Neural cell (in vitro differentiated cells): ENCODE measurements around the gene CGGBP1.

Experiments
- EZH2 ChIP-seq: fragments of 200-600, 300-800 bp; shearing (Covaris generic), sonication (generic); IDR thresholded peaks from 2 replicates; pipeline ENCODE4 v1.6.1; 2014; ENCODE audit warnings: antibody characterized with exemption, low read length, borderline replicate concordance, mild to moderate bottlenecking; ENCODE audit not compliant: insufficient read depth, poor library complexity, severe bottlenecking
- RAD21 ChIP-seq: fragments of 450-650 bp; conservative IDR thresholded peaks from 2 replicates; pipeline ENCODE4 v1.6.1; 2014; ENCODE audit warnings: antibody characterized with exemption, mild to moderate bottlenecking, moderate library complexity
- REST ChIP-seq: IDR thresholded peaks from 2 replicates; pipeline ENCODE4 v1.6.1; 2012; ENCODE audit warnings: borderline replicate concordance
- TF ChIP-seq, protein P1 (sequence below): fragments of 450-650 bp; IDR thresholded peaks from 2 replicates; pipeline ENCODE4 v1.5.1; 2014; ENCODE audit warnings: antibody characterized with exemption, mild to moderate bottlenecking, moderate library complexity; ENCODE audit not compliant: poor library complexity, severe bottlenecking

GRCh38 chr3:88002448-88002847, 56.4 kb downstream of the CGGBP1 start:
- TF ChIP-seq, protein P1, sequence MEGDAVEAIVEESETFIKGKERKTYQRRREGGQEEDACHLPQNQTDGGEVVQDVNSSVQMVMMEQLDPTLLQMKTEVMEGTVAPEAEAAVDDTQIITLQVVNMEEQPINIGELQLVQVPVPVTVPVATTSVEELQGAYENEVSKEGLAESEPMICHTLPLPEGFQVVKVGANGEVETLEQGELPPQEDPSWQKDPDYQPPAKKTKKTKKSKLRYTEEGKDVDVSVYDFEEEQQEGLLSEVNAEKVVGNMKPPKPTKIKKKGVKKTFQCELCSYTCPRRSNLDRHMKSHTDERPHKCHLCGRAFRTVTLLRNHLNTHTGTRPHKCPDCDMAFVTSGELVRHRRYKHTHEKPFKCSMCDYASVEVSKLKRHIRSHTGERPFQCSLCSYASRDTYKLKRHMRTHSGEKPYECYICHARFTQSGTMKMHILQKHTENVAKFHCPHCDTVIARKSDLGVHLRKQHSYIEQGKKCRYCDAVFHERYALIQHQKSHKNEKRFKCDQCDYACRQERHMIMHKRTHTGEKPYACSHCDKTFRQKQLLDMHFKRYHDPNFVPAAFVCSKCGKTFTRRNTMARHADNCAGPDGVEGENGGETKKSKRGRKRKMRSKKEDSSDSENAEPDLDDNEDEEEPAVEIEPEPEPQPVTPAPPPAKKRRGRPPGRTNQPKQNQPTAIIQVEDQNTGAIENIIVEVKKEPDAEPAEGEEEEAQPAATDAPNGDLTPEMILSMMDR = no peak
- TF ChIP-seq RAD21 (no peak), REST (no peak), EZH2 (no peak)
